Liver (tissue), 3 donors: ENCODE measurements around the gene VRTN.

Experiments used
- CTCF ChIP-seq: fragments of 150-350 bp; IDR thresholded peaks from 2 replicates; pipeline ENCODE4 v1.5.1; 2017; ENCODE audit warnings: improper control_type of control experiment, low read depth, low read length; ENCODE audit not compliant: missing input control
- GABPA ChIP-seq, 2 donors: IDR thresholded peaks in 1 of 2; conservative IDR thresholded peaks in 1 of 2; 2 replicates each; pipeline ENCODE4 v1.6.1; 2016; ENCODE audit warnings: antibody characterized with exemption in 2 of 2, mild to moderate bottlenecking in 1 of 2, moderate library complexity in 1 of 2
- SP1 ChIP-seq: IDR thresholded peaks from 2 replicates; pipeline ENCODE4 v1.6.1; 2018; ENCODE audit warnings: antibody characterized with exemption, mild to moderate bottlenecking
- YY1 ChIP-seq: IDR thresholded peaks from 2 replicates; pipeline ENCODE4 v1.6.1; 2016; ENCODE audit warnings: antibody characterized with exemption, mild to moderate bottlenecking
- donor health status: healthy.
- donor health status: healthy.

- TF ChIP-seq CTCF (no peak), YY1 (no peak), GABPA (IDR thresholded peaks at IDR 0.05 in 1 of 2, conservative IDR thresholded peaks at IDR 0.05 in 1 of 2) (no peak), SP1 (no peak)
Measured at GRCh38 chr14:74392616-74393570, 44.6 kb downstream of the VRTN start.
